ENCODE data around the gene THSD4.
"Not testable (repeated sequence)": the region's sequence is repeated elsewhere in the genome, so short reads cannot be mapped to it uniquely, and the experiment has no call there.

The THSD4 gene

DNA sequence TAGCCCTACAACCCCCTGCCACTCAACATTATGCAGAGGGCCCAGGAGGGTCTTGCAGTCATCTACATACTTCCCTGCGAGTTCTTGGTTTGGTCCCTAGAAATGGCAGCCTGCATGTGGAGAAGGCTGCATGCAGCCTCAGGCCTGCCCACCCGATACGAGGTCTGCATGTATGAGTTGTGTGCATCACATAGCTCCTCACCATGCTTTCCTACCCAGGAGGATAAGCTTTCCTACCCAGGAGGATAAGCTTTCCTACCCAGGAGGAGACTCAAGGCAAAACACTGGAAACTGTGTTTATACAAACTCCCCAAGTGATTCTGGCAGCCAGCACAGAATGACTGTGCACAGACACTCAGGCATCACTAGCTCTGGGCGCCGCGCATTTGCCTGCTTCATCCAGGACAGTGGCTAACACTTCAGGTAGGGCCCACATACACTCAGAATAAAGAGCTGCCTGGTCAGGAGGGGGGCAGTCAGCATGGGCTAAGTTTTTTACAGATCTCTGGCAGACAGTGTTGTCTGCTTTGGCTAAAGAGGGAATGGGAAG is 187.7 kb downstream of the THSD4 start:
- DNase-seq, result no peak

DNA sequence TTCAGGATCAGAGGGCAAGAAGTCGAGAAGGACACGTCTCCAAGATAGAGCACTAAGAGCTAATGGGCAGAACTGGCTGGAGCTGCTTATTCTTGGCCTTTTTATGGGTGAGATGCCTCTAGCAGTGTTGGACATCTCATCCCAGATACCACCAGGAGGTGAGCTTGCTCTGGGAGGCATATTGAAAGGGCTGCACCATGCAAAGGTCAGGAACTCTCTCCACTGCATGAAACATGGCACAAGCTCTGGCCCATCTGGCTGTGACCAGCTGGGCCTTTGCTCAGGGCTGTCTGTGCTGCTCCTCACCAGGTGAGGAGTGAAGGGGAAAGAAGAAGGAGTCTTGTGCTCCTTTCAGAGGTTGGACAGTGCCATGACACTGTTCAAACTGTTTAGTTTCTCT is 188.7 kb downstream of the THSD4 start:
- no peak for DNase-seq

DNA sequence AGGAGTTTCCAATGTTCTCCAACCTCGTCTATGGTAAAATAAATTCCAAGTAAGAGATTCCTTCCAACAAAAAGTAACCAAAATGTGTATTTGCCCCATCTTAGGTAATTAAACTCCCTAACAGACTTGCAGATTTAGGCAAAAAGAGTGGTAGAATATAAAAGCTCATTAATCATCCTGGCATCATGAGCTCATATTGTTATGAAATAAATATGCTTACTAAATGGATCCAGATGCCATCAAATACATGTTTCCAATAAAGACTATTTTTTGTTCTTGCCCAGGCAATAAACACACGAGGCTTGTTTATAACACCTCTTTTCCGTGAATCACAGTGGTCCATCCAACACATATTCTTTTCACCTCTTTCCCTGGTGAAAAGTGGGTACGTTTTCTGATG is 189.4 kb downstream of the THSD4 start:
- no peak for DNase-seq

DNA sequence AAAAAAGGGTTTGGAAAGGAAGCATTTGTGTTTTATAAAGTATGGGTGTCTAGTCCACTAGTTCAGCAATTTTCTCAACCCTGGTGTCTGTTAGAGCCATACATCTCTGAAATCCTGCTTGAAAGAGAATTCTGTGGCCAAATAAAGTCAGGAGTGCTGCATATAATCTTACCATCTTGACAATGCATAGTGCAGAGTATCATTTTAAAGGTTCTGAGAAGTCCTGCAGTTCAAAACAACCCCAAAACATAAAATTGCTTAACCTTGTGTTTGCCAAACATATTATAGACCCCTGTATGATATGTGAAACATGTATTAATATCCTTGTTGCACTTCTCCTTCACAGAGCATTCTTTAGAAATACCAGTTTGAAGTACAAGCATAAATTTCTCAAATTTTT is 191.3 kb downstream of the THSD4 start:
- no peak for DNase-seq

DNA sequence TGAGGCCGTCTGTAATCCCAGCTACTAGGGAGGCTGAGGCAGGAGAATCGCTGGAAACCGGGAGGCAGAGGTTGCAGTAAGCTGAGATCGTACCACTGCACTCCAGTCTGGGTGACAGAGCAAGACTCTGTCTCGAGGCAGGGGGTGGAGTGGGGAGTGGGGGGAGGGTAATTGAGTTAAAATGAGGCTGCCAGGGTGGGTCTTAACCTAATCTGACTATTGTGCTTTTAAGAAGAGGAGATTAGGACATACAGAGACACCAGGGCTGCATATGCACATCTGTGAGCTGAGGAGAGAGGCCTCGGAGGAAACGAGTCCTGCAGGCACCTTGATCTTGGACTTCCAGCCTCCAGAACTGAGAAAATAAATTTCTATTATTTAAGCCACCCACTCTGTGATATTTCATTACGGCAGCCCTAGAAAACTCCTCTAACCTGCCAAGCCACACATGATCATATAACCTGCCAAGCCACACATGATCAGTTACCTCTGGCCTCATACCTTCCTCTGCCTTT is 197.0 kb downstream of the THSD4 start:
- no peak for DNase-seq

DNA sequence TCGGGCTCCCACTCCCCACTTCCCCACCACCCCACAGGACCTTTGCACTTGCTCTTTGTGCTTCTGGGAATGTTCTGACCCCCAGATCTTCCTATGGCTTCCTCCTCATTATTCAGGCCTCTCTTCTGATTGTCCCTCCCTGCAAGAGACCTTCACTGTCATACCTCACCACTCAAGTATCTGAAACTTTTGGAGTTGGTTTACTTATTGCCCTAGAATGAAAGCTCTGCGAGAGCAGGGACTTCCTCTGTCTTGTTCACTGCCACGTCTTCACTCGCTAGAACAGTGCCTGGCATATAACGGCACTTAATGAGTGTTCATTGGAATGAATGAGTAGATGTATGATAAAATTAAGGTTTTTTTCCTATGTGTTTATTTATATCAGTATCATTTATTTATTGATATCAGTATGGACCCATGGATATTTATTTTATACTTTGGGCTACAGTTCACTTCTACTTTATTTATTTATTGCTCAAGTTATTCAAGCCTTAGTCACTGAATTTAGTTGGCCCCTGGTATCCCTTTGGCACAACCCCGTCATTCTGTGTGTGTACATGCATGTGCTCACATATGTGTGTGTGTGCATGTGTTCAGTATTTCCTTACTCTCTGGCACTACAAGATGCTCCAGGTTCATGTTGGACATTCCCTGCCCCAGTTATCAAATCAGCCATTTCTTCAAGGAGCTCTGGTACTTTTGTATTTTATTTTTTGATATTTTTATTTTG is 197.6 kb downstream of the THSD4 start:
- DNase-seq, result no peak

DNA sequence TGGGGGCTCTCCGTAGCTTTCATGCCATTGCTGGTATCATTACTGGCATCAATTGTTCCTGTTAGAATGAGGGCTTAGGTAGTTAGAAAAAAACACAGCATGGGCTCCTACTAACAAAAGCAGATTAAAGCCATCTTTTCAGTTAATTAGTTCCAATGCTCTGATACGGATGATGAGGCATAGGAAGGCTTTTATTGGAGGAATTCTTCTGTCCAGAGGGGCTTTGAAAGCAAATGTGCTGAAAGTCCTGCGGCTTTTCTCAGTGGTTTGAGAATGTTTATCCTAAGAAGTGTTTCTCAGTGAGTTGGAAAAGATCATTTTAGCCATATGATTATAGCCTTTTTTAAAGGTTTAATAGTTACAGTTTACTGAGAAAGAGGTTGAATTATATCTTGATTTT is 198.5 kb downstream of the THSD4 start:
- no peak for DNase-seq

DNA sequence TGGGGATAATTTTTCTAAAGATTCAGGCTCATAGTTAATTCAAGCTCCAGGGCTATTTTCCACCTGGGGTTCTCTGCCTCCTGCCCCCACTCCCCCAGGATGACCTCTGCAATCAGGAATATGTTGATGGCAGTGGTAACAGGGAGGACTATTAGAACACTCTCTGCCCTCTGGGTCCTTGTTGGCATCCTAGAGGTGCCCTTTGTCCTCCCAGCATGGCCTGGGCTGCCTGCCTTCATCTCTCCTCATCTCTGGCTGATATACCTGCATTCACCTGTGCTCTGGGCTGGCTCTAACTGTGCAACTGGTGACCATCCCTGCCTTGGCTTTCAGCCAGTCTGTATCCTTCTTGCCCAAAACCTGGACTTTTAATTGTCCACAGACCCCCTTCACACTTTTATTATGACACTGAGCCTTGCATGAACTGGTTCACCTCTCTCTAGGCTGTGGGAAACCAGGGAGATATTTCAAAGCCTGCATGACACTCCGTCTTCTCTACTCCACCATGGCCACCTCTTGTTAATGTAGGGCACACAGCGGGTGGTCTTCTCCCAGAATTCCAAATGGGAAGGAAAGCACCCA is 199.8 kb downstream of the THSD4 start:
- DNase-seq, result no peak

DNA sequence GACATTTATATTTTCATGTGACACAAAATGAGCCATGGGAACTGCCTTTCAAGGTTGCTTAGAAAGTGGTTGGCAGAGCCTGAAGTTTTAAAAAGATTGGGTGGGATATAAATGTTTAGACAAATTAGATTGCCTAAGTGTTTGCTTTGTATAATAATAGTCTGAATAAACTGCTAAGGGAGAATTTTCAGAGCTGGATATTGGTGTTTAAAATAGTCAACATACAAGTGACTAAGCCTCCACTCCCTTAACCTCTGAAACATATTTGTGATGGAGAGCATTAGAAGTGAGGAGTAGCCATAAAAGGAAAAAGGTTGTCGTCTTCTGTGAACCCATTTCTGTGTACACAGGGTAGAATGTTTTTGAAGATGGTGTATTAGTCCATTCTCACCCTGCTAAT is 201.6 kb downstream of the THSD4 start:
- DNase-seq, result no peak

DNA sequence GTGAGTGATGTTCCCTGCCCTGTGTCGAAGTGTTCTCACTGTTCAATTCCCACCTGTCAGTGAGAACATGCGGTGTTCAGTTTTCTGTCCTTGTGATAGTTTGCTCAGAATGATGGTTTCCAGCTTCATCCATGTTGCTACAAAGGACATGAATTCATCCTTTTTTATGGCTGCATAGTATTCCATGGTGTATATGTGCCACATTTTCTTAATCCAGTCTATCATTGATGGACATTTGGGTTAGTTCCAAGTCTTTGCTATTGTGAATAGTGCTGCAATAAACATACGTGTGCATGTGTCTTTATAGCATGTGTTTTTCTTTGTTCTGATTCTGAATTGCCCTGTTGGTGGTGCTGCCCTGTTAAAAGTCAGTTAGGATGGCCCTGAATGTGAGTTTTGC is 204.2 kb downstream of the THSD4 start:
- not testable (repeated sequence) for DNase-seq

DNA sequence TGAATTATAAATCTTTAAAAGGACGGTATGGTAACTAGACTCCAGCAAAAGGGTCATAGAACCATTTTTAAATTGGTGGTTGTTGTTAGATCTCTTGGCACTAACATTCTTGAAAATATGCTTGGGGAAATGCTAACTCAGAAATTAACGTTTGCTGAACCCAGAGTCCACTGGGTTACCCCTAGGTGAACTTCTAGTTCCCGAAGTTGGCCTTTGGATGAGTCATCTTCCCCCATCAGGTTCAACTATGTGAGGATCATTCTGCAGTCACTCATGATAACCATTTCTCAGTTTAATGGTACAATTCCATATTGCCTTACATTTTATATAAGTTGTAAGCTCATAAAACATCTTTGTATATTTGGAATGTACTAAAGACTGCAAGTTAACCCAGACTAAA is 204.7 kb downstream of the THSD4 start:
- DNase-seq, result no peak

DNA sequence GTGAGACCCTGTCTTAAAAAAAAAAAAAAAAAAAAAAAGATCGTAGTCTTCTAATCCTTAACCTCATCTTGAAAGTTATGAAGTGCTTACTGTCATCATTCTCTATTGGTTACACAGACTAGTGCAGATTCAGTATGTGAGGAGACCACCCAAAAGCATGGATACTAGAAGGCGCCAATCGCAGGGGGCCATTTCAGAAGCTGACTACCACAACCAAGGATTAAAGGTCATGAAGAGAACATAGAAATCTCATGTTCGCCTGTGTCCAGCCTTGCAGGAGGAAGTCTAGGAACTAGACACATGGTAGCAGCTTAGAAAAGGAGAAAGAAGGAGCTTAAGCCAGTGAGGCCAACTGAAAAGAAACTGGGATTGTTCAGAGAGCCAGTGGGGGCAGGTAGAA is 207.8 kb downstream of the THSD4 start:
- no peak for DNase-seq

DNA sequence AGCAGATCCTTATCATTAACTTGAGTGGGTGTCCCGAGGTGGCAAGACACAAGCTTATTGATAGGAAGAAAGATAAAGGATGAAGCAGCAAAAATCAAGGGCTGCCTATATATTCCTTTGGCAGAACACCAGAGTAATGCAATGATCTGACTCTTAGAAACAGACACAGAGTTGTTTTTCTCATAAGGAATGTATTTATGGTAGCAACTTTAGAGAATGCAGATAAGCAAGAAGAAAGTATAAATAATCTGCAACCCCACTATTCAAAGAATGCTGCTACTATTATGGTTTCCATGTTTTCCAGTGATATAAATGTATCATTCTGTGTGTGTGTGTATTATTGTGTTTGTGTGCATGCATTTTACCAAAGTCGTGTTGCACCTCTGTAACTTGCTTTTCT is 208.3 kb downstream of the THSD4 start:
- DNase-seq, result no peak

DNA sequence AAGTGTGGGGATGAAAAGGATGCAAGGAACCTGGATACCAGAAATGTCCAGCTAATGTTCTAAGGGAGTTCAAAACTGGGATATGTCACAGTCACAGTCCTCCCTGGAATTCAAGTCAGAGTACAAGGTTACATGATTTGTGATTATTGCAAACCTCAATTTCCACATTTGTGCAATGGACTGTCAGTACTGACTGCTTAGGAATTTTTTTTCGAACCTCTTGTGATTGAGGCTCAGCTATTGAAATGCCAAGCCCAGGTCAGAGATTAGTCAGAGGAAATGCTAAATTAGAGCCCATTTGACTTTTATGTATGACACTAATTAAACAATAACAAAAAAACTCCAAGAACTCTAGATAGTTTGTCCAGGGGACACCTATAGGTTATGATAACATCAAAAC is 210.2 kb downstream of the THSD4 start:
- DNase-seq, result no peak

DNA sequence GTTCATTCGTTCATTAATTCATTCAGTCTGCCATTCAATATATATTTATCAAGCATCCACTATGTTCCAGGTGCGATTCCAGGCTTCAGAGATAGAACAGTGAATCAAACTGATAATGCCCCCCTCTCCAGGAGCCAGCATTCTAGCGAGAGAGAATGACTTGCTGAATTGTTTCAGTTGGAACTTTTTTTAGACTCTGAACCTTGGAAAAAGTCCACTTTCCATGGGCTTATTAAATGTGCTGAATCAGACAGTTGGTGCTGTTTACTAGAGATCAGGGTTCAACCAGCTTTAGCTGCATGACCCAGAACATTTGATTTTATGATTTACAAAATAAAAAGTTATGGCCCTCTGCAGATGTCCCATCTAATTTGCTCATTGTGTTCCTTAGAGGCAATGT is 213.2 kb downstream of the THSD4 start:
- DNase-seq, result no peak

DNA sequence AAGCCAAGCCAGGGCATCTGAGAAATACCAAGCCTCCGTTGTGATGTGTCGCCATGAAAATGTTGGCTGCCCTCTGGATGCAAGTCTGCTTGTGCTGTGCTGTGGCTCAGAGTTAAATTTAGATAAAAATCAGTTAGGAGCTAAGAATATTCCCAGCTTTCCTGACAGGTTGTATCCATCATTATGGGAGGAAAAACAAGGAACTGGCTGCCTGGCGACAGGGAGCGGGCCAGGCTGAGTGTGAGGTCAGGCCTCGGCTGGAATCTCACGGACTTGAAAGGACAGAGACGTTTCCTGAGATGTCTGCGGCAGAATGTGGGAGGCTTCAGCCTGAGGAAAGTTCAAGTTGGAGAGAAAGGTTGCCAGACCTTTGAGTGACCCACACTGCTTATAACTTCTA is 213.8 kb downstream of the THSD4 start:
- no peak for DNase-seq

DNA sequence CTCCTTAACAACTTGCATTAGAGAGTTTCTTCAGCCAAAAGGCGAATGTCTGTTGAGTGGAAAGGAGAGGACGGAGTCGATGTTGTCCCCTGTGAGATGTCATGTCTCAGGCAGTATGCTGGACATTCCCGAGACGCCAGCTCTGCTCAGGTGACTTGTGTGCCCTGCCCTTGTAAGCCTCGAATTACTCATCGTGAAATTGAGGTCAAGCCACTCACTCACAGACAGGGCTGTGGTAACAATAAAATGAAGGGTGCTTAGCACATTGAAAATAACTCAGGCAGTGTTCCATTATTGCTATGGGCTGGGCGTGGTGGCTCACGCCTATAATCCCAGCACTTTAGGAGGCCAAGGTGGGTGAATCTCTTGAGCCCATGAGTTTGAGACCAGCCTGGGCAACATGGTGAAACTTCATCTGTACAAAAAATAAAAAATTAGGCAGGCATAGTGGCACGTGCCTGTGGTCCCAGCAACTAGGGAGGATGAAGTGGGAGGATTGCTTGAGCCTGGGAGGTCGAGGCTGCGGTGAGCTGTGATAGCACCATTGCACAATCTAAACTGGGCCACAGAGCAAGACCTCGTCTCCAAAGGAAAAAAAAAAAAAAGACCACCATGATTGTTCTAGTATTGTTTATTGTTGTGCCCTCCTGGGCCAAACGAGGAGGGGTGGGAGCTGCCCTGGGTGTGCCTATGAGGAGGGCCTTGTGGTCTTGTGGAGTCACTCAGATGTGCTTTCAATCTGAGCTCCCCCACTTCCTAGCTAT is 214.4 kb downstream of the THSD4 start:
- DNase-seq, result no peak

DNA sequence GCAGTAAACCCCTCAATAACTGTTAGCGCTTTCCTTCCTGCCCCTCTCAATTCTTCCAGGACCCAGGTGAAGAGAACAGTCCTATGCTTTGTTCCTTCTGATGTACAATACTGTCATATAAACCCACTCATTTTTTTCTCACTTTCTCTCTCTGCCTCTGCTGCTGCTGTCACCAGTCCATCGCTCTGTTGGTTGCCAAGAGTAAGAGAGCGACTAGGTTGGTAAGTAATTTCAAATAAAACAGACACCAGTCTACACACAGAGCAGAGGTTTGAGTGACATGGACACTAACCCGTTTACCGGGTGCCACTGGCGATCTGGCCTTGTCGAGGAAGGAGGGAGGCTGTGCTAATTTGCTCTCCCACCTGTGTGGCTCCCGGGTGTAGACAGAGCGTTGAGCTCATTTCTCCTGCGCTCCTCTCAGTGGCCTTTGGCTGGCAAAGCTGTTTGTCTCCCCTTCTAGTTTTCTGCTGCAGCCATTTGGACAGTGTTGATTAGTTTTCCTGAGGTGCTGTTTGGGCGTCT is 215.4 kb downstream of the THSD4 start:
- no peak for DNase-seq

DNA sequence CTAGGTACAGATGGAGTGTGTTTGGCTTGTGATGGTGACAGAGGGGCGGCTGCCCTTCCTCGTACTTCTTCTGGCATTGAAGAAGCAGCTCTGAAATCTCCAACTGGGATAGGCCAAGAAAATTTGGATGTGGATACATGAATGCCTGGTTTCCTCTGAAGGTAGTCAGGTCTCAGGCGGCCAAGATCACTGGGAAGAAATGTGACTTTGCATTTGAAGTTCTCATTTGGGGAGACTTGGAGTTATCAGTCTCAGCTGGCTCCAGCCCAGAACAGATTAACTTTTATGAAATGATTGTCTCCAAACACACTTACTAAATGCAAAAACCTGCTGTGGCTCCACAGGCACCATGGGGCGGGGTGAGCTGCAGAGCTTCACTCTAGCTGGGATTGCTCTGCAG is 215.9 kb downstream of the THSD4 start:
- DNase-seq, result no peak

DNA sequence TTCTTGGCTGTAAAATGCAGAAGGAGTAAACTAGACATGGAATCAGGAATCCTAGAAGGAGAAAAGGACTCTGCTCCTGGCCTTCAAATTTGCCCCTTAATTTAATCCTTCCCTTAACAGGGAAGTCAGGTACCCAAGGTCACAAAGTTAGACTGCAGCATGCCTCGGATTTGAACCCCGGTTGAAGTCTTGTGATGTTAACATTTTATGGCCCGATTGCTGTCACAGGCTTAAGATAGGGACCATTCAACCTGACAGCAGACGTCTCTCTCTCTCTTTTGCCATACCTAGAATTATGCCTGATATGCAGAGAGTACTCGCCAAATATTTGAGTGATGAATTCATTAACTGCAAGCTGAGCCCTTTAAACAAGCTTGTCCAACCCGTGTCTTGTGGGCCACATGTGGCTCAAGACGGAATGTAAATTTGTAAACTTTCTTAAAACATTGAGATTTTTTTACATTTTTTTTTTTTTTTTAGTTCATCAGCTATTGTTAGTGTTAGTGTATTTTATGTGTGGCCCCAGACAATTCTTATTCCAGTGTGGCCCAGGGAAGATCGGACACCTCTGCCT is 217.2 kb downstream of the THSD4 start:
- DNase-seq, result no peak

DNA sequence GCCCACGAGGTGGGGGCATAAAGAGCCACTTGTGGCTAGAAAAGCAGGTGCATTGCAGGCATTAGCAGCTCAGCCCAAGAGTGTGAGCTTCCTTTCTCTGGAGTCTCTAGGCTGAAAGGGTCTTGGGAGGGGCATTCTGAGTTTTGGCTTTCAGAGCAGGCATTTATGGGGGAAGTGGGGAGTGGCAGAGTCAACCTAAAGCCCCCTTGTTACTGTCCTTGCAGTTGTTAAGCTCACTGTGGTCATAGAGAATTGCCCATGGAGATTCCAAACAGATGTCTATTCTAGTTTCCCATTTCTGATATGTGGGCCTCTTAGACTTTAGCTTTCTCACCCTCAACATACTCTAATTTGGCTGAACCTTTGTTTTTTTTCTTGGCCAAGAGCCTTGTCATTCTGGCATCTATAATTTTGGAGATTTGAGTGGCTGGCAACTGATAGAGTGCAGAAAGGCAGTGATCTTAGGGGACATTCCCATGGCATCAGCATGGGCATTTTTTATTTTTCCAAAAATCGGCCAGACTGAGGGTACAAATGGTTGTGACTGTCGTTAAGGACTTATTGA is 217.9 kb downstream of the THSD4 start:
- DNase-seq, result no peak

DNA sequence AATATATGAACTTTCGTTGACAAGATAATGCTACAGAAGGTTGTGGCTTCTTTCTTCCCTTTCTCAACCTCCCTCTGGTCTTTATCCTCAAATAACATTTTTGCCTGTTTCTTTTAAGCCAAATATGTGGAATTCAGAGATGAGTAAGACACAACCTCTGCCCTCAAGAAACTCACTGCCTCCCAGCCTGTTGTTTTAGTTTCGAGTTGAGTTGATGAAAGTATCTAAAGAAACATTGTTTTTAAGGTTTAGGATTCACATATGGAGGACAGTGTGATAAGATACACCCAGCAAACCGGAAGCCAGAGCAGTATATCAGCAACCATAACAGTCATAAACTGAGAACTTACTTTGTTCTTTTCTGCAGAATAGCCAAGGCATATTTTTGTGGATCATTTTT is 218.6 kb downstream of the THSD4 start:
- DNase-seq, result no peak

DNA sequence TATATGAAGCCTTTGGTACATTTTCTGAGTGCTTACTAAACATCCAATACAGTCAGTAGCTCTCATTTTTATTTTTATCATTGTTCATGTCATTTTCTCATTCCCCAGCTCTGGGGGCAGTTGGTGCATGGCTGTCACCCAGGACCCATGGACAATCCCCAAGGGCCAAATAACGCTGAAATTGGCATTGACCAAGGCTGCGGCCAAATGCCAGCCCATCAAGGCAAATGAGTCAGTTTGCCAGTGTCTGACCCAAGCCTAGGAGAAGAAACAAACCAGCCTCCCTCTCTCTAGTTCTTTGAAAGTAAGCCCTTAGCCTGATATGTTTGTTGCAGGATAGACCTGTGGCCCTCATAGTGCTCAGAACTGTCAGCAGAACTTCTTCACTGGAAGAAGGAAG is 219.2 kb downstream of the THSD4 start:
- no peak for DNase-seq

Measured in RPMI8226 (cell line).